Measurements from ENCODE around the gene ANKRD40CL.
A peak's percentile ranks its signal among the peaks of the same experiment; 100 is the strongest.
"Not testable (repeated sequence)": the region's sequence is repeated elsewhere in the genome, so short reads cannot be mapped to it uniquely, and the experiment has no call there.

Gene ANKRD40CL, protein sequence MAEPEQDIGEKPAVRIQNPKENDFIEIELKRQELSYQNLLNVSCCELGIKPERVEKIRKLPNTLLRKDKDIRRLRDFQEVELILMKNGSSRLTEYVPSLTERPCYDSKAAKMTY

DNA sequence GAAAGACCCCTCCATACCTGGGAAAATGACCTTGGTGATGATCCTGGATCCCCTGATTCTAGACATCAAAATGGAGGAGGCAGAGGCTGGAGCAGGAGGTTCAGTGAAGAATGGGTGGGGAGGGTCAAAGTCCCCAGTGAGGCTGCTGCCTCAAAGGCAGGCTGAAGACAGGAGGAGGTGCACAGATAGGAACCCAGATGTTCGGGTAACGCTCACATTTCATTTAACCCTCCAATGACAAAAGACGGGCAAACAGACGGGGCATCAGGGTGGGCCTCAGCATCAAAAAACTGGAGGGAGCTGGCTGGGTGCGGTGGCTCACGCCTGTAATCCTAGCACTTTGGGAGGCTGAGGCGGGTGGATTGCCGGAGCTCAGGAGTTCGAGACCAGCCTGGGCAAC lies at the start of gene ANKRD40CL:
Gene ANKRD40CL, minus strand, starts transcription at position 73 of the 400 bp plus-strand sequence. CDS start 605 bp downstream, outside the sequence.
- DNase-seq: no peak

DNA sequence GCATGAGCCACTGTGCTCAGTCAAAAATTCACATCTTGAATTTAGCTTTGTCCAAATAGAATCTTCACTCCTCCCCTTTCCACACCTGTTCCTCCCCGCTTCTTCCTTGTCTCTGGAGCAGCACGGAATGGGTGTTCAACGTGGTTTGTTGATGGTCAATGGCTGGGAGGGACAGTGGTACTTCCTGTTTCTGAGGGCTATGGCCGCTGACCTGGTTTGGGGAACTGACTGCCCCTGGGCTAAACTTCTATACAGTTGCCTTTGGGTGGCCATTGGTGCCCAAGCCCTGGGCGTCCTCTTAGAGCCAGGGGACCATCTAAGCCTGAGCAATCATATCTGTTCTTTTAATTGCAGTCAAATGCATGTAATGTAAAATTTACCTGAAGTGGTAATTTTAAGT lies 49.0 kb upstream of the ANKRD40CL start:
- DNase-seq: no peak

DNA sequence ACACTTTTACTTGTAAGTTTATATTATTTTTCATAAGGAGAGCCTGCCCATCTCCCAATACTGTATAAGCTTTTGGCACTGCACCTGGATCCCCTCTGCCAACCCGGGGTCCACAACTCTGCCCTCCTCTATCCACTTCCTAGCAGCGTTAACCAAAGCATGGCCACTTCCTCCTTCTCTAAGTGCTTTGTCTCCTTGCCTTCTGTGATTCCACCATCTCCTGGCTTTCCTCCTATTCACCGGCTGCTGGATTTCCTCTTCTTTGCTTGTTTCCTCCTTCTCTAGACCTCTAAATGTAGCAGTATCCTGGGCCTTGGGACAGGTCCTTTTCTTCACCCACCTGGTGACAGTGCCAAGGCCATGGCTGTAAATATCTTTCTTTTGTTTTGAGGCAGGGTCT lies 48.1 kb upstream of the ANKRD40CL start:
- DNase-seq: no peak

DNA sequence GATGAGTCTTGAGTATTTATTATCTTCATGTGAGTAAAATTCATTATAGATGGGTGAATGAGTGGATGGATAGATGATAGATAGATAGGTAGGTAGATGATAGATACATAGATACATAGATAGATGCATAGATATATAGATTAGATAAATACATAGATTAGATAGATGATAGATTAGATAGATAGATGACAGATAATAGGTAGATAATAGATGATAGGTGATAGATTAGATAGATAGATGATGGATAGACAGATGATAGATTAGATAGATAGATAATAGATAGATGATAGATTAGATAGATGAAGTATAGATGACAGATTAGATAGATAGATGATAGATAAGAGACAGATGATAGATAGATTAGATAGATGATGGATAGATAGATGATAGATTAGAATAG lies 46.3 kb upstream of the ANKRD40CL start:
- no peak for DNase-seq

DNA sequence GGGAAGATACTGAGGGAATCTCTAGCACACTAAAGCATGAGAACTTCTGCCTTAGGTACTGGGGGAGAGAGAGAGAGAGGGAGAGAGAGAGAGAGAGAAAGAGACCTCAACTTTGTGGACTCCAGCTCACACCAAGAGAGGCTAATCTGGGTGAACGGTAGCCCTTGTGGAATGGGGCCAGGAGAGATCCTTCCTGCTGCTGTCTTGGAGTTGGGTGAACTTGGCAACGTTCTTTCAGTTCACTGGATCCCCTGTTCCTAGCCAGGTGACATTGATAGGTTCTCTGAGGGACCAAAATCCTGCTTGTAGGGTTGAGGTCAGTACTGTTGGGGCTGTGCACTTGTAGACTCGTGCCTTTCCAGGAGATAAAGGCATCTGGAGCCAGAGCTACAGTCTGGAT lies 41.6 kb upstream of the ANKRD40CL start:
- no peak for DNase-seq

DNA sequence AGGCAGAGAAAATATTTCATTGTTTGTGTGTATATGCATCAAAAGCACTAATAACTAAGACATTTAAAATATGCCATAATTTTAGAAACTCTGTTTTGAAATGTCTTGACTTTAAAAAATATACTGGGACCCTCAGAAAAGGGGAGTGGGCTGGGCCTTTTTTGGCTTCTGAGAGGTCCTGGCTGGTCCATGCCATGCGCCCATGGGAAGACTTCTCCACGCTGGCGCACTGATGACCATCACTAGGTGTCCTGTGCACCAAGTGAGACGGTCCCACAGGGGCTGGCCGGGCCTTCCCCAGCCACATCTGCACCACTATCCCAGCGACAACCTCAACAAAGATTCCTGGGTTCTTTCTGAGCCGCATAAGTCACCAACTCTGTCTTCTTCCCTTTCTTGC lies 41.1 kb upstream of the ANKRD40CL start:
- DNase-seq: no peak

DNA sequence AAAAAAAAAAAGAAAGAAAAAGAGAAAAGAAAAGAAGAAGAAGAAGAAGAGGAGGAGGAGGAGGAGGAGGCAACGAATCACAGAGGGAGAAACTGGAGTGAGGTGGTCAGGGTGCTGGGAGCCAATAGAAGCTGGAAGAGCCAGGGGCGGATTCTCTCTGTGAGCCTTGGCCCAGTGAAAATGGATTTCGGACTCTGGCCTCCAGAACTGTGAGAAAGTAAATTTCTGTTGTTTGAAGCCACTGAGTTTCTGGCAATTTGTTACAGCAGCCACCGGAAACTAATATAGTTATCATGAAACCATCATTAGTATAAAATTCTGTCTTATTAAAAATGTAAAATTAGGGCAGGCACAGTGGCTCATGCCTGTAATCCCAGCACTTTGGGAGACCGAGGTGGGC lies 40.4 kb upstream of the ANKRD40CL start:
- no peak for DNase-seq

DNA sequence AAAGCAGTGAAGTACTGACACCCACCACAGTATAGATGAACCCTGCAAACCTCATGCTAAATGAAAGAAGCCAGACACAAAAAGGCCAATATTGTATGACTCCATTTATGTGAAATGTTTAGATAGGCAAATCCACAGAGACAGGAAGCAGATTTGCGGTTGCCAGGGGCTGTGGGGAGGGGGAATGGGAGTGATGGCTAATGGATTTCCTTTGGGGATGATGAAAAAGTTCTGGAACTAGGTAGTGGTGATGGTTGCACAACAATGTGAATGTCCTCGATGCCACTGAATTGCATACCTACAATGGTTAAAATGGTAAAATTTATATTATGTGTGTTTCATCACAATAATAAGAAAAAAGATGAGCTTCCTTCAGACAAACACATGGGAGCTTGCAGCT lies 39.7 kb upstream of the ANKRD40CL start:
- DNase-seq: no peak

DNA sequence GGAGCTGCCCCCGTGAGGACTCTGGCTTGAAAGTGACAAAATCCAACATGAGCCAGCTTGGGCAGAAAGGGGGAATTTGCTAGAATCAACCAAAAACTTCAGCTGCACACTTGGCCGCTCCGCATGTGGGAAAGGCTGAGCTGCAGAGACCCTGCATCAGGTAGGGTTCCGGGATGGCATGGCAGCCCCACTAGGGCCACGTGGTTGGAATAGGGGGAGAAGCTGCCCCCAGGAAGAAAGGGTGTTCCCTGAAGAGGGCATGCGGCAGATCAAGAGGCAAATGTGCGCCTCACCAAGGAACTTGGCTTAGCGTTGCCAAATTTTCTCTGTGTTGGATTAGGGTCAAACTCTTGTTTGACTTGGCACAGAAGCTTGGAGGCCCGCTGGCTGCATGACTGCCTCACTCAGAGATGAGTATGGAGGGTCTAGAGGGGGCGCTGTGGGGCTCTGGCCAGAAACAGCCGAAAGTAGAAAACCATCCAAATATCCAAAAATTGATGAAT lies 38.9 kb upstream of the ANKRD40CL start:
- DNase-seq: peak; percentile 79

DNA sequence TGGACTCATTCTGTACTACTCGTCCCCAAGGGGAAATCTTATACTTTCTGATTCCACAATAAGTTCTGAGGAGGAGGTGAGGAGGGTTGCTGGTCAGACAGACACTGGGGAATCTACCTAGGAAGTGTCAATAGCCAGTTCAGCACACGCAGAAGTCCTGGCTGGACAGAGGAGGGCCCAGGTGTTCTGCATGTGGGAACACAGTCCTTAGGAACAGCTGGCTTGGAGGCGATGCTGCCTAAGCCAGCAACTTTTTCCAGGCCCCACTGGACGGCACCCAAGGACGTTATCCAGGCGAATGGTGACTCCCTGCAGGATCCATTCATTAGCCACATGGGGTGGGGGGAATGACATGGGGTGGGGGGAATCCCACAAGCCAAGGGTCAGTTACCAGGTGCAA lies 38.2 kb upstream of the ANKRD40CL start:
- DNase-seq: no peak

DNA sequence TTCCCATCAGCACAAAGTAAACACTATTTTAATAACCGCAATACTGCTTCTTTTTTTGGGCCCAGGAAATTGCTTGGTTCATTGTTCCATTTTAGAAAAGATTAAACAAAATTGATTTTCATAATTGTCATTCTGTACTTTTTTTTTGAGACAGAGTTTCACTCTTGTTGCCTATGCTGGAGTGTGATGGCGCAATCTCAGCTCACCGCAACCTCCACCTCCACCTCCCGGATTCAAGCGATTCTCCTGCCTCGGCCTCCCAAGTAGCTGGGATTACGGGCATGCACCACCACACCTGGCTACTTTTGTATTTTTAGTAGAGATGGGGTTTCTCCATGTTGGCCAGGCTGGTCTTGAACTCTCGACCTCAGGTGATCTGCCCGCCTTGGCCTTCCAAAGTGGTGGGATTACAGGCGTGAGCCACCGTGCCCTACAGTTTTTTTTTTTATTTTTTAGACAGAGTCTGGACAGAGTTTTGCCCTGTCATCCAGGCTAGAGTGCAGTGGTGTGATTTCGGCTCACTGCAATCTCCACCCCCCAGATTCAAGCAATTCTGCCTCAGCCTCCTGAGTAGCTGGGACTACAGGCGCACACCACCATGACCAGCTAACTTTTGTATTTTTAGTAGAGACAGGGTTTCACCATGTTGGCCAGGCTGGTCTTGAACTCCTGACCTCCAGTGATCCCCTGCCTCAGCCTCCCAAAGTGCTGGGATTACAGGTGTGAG lies 37.6 kb upstream of the ANKRD40CL start:
- DNase-seq: not testable (repeated sequence)

DNA sequence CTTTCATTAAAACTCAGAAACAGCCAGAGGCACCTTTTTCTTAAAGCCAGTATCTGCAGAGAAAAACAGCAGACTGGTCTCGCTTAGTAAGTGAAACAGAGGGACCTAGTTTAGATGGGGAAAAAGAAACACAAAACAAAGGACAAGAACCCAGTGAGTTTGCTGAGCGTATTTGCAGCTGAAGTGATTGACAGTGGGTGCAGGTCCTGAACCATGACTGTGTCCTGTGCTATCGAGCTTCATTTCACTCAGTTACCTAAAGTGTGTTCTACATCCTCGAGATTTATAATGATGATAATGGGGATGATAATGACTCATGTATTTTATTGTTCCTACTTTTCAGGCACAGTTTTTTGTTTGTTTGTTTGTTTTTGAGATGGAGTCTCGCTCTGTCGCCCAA lies 36.4 kb upstream of the ANKRD40CL start:
- no peak for DNase-seq

DNA sequence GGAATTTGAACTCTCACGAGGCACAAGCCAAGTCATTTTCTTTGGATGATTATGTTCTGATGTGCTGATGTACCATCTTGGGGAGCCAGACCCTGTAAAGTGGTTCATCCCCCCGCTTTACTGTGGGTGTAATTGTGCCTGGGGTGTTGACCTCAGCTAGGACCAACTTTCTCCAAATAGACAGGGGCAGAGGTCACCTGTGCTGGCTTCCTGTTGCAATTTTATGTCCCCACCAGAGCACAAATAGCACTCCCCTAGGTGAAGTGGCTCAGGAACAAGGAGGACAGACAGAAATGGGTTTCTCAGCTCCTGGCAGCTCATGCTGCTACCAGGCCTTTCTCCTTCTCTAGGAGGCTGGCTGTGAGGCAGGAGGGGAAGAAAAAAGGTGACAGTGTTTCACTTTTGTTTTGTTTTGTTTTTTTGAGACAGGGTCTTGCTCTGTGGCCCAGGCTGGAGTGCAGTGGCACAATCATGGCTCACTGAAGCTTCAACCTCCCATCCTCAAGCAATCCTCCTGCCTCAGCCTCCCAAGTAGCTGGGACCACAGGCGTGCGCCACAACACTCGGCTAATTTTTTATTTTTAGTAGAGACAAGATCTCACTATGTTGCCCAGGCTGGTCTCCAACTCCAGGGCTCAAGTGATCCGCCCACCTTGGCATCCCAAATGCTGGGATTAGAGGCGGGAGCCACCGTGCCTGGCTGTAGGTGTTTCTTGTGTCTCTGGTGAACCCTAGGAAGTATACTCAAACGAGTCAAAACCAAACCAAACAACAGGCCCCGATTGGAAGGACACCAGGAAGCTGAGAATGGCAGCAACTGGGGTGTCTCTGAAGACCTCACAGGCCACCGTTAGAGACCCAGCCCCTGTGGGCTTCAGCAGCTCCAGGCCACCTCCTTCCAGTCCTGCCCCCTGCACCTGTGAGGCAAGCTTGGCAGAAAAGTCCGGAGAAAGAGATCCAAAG lies 35.6 kb upstream of the ANKRD40CL start:
- no peak for DNase-seq

DNA sequence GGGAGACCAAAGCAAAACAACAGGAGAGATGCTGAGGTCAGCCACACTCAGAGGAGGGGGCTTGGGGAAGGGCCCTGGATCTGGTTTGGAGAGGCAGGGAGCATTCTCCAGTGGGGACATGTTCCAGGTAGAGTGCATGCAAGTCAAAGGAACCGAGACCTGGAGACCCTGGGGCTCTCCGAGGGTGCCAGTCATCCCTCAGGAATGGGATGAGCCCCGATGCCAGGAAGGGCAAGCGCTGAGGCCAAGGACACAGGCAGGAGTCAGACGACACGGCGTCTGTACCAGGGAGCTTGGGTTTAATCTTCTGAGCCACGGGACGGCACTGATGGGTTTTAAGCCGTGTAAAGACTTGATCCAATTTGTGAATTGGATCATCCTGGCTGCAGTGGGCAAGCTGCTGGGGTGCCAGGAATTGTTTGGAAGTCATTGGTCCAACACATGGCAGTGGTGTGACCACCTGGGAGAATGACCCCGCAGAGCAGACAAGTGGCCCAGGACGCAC lies 32.9 kb upstream of the ANKRD40CL start:
- DNase-seq: no peak

DNA sequence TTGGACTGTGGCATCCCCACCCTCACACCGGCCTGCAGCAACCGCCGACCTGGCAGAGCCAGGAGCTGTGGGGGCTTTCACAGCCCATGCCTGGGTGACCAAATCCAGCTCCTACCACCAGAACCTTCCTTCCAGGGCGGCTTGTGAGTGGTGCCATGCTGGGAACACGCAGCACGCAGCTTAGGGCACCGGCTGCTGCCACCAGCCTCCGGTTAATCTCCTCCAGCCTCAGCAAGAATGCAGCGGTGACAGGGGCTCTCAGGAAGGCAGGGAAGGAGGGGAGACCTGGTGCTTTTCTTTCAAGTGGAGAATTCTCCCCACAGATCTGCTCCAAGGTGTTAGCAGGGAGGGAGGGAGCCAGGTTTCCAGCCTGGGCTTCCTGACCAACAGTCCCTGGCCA lies 32.3 kb upstream of the ANKRD40CL start:
- no peak for DNase-seq

DNA sequence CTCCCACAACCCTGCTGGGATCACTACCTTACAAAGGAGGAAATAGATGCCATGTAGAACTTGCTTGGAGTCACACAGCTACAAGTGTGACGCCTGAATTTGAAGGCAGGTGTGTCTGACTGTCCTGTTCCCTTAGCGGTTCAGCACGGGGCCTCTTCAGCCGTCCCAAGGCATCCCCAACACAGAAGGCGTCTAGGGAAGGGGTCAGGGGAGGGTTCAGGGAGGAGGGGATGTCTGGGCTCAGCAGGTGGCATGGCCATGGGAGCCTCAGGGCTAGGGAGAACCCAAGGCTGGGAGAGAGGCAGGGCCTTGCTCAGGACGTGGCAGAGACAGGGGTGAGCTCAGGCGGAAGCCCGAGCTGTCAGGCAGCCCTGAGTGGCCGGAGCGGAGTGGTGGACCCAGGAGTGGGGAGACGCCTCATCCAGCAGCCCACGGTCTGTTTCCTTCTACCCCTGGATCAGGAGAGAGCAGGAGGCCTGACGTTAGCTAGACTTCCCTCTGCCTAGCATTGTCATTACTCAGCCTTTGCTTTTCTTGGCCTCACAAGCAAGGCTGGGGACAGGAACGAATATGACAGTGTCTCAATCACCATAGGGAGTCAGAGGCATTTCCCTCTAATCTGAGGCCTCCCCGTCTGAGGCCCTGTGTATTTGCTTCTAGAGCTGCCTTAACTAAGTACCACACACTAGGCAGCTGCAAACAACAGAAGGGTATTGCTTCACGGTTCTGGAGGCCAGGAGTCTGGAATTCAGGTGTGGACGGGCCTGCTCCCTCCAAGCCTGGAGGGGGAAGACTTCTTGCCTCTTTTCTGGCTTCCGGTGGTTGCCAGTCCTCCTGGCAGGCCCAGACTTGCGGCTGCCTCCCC lies 31.3 kb upstream of the ANKRD40CL start:
- DNase-seq: no peak

DNA sequence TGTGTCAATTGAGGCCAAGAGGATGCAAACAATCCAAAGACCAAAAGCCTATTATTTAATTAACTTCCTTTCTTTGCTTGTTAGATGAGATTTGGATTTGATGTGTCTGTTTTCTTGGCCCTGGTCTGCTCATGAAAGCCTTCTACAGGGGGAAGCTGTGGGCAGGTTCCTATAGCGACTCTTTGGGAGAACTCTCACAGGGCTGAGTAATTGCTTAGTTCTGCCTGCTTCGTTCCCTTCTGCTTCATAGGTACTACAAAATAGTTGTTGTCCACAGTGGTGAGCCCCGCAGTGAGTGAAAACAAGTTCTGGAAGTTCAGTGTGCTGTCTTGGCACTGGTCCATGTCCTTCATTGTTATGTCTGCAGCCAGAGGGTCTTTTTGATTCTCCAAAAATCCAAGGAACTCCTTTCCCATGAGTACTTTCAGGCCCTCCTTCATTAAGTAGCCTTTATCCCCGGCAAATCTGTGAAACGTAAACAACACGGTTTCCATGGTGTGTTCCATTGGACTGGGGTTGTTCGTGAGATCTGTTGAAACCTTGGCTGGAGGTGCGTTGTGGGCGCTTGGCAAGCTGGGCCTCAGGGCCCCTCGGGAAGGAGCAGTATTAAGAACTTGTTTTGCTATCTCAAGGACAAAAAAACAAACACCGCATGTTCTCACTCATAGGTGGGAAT lies 30.0 kb upstream of the ANKRD40CL start:
- no peak for DNase-seq

DNA sequence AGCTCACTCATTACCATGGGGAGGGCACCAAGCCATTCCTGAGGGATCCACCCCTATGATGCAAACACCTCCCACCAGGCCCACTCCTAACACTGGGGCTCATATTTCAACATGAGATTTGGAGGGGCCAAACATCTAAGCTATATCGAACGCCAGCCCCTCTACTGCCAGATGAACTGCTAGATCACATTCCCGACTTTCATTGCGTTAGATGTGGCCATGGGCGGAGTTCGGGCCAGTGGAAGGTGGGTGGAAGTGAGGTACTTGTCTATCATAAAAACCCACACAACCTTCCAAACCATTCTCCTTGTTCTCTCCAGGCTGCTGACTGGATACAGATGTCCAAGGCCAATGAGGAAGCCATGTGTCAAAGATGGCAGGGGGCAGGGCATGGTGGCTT lies 27.0 kb upstream of the ANKRD40CL start:
- DNase-seq: no peak

DNA sequence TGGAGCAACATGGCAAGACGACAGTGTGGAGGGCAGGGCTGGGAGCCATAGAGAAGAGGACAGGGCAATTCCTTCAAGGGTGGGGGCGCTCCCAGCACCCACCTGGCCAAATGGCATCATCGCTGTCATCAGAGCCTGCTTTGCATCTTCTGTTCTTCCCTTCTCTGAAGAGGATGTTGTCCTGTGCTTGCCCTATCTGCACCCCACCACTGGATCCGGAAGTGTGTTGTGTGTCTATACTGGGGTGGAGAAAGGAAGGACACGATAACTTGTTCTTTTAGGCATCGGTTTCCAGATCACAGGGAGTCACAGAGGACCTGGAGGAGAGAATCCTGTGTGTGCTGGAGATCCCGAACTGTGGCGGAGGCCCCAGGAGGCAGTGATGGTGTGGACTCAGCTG lies 25.7 kb upstream of the ANKRD40CL start:
- DNase-seq: no peak

DNA sequence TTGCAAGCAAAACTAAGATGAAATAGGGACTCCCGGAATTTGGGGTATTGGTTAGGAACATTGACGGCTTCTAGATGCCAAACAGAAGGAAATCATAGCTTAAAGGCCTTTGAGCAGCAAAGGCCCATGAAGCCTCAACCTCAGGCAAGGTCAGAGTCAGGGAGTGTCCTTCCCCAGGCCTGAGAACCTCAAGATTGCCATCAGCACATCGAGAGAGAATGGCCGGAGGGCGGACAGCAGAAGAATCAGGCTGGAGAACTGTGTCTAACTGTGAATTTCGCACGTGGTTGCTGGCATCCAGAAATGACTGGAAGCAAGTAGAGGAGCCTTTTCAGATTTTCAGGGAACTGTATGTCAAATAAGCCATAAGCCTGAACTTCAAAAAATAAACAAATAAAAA lies 24.8 kb upstream of the ANKRD40CL start:
- no peak for DNase-seq

DNA sequence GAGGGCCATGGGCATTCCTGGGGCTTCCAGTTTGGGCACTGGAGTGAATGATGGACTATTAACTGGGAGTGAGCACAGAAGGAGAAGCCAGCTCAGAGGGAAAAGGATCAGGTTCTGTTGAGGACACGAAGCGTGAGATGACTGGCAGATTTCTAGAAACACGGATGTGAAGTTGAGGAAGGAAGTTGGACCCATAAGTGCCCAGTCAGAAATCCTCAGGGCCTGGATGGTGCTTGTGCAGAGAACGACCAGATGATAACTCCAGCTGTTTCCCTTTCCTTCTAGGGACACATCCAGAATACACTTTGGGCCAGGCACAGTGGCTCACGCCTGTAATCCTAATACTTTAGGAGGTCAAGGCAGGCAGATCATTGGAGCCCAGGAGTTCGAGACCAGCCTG lies 23.3 kb upstream of the ANKRD40CL start:
- no peak for DNase-seq

DNA sequence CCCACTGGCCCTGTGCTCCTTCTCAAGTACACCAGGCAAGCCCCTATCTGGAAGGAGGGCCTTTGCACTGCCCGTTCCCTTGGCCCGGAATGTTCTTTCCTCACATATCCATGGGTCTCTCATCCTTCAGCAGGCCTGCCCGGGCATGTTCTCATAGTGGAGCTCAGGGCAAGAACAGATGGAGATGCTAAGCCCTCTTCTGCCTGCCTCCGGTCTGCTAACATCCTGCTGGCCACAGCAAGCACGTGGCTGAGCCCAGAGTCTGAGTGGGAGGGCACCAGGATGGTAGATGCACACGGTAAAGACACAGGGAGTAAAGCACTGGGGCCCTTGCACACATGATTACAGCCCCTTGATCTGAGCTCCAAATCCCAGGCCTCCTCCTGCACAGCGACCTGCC lies 19.8 kb upstream of the ANKRD40CL start:
- peak; percentile 84 for DNase-seq

Data from NCI-H1694 treated with DMSO at 0.1 percent for 48 hours (cell line).